Measurements from ENCODE around the gene ZNF536.

The ZNF536 gene

DNA sequence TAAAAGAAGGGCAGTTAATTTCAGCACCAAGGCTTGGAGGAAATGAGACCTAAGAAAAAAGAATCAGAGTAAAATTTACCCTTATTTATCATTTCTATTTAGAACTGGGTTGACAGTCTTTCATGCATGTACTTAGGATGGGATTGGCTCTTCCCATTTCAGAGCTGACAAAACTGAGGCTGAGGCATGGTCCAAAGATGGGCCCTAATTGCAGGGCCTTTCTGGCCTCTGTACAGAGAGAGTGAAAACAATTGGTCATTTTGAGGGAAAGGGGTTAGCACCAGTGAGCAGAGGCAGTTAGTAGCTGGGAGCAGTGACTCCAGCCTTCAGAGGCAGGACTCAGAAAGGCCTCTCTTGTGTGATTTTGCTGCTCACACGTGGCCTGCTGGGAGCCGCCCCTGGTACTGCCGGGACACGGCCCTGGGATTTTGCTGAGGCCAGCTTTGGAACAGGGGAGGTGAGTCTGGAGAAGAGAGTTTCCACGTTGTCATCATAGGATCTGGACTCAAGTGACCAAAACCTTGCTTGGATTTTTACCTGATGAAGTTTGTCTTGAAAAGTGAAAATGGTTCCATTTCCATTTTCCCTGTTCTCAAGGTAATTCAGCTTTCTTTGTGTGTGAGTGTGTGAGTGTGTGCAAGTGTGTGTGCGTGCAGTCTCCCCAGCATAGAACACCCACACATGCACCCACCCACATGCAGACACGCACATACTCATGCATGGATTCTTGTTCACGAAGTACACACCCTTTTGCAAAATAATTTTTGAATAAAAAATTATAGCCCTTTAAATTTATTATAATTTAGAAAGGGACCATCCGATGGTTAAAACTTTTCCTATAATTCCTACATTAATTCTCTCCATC, at the start of gene ZNF536:
Gene ZNF536 (plus strand): TSS at position 425 of the 865 bp plus-strand sequence. CDS start 71,179 bp downstream, outside the sequence.
- TF ChIP-seq, protein P1, sequence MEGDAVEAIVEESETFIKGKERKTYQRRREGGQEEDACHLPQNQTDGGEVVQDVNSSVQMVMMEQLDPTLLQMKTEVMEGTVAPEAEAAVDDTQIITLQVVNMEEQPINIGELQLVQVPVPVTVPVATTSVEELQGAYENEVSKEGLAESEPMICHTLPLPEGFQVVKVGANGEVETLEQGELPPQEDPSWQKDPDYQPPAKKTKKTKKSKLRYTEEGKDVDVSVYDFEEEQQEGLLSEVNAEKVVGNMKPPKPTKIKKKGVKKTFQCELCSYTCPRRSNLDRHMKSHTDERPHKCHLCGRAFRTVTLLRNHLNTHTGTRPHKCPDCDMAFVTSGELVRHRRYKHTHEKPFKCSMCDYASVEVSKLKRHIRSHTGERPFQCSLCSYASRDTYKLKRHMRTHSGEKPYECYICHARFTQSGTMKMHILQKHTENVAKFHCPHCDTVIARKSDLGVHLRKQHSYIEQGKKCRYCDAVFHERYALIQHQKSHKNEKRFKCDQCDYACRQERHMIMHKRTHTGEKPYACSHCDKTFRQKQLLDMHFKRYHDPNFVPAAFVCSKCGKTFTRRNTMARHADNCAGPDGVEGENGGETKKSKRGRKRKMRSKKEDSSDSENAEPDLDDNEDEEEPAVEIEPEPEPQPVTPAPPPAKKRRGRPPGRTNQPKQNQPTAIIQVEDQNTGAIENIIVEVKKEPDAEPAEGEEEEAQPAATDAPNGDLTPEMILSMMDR (IDR thresholded peaks at IDR 0.05; ENCODE audit: extremely low read depth, missing control alignments): no peak
- DNase-seq (ENCODE audit: low spot score): no peak

DNA sequence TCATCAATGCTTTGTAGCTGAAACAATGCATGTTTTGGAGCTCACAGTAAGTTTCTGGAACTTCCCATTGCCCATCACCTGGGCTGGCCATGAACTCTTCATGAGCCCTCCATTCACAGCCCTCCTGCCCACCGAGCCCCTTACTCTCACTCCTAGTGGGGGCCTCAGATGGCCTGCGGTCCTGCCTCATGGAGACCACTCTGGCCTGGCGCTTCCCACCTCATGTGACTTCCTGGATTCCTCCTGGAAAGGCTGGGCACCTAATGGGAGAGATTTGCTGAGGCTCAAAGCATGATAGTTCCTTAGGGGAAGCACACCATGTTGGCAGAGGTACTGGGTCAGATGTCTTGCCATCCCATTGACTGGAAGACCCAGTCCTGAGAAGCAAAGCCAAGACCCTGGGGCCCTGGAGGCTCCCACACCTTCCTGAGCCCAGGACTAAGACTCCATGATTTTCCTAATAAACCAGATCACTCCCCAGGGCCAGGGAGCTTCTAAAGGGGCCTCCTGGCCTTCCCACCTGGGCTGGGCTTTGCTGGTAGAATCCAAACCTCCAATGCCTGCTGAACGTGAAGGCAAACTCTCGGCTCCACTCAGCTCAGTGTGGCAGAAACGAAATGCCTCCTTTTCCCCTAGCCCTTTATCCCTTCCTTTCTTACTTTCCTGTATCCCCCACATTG, 49.4 kb upstream of the ZNF536 start:
- TF ChIP-seq, protein P1 (IDR thresholded peaks at IDR 0.05; ENCODE audit: extremely low read depth, missing control alignments): no peak
- DNase-seq (ENCODE audit: low spot score): no peak

DNA sequence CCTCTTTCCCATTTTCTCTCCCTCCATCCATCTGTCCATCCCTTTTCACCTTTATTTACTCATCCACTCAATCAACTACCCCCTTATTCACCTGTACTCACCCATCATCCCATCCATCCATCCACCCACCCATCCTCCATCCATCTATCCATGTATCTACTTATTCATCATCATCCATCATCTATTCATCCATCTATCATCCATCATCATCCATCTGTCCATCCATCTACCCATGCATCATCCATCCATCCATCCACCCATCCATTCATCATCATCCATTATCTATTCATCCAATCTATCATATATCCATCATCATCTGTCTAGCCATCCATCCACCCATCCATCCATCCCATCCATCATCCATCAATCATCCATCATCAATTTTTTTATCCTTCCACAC, 48.3 kb upstream of the ZNF536 start:
- TF ChIP-seq, protein P1 (IDR thresholded peaks at IDR 0.05; ENCODE audit: extremely low read depth, missing control alignments): no peak
- DNase-seq (ENCODE audit: low spot score): no peak

DNA sequence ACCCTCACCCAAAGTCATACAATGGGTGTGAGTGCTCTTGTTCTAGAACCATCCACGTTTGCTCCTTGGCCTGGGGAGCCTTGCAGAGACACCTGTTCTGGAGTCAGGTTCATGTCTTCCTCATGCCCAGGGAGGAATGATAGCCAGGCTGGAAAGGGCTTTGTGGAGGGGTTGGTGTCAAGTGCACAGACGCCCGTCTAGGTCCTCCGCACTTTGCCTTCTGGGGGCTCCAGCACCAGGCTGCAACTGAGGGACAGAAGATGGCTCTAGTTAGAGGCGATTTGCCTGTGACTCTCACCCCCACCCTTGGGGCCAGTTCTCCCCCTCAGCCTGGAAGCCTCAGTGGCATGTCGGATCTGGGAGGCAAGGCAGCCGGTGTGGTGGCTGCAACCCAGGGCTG, 47.2 kb upstream of the ZNF536 start:
- TF ChIP-seq, protein P1 (IDR thresholded peaks at IDR 0.05; ENCODE audit: extremely low read depth, missing control alignments): no peak

DNA sequence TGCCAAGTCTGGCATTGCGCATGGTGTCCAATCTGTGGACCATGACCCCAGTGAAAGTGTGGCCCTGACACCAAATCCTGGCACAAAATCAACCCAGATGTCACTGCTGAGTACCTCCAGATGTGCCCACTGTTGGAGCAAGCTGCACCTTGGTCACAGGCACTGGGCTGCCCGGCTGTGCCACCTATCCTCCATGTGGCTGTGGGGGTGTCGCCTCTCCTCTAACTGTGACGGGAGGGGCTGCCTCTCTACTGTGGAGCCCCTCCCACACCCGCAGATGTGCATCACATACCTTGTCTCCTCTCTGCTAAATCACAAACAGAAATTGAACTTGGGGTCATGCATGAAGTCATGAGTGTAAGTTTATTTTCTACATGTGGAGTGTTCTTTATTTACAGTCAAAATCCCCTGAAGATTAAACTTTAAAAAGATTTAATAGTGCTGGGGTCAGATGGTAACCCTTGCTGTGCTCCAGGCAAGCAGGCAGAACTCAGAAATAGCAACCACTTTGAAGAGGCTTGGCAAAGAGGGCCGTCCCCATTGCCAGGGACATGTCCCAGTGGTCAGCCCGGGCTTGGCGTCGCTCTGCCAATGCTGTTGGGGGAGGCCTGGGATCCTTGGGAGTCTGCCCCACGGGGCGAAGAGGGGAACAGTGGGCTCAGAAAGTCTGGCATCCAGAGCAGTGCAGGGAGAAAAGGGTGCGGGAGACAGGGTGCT, 46.4 kb upstream of the ZNF536 start:
- DNase-seq (ENCODE audit: low spot score): no peak
- TF ChIP-seq, protein P1 (IDR thresholded peaks at IDR 0.05; ENCODE audit: extremely low read depth, missing control alignments): no peak

More for the DNA sequence above, 47.2 kb upstream of the ZNF536 start:
- DNase-seq (ENCODE audit: low spot score): no peak

DNA sequence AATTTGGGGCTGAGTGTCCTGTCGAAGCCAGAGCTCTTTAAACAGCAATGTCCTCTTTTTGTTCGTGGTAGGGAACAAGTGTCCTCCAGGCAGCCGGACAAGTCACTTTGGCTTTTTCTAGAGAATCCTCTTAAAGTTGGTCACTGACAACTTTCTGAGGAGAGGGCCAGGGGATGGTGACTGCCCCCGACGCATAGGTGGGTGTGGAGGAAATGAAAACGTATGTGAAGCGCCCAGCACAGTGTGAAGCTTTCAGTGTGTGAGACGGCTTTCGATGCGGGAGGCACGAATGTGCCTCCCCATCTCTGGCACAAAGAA, 45.8 kb upstream of the ZNF536 start:
- TF ChIP-seq, protein P1 (IDR thresholded peaks at IDR 0.05; ENCODE audit: extremely low read depth, missing control alignments): no peak
- no peak for DNase-seq (ENCODE audit: low spot score)

DNA sequence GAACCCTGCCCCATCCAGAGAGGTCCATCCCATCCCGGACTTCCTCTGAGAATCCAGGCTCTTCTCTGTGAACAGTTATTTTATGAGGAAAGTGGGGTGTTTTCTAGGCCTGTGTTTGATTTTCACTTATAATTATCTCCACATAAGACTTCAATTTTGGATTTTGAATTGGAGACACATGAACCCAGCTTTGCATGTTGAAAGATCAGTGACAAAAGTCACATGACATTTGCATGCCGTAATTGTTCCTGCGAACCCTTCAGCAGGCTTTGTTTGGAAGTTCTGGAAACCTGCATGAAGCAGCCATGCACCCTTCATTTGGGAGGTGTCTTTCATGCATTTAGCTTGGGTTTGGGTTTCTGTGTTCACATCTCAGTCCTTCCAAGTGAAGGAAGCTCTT, 44.9 kb upstream of the ZNF536 start:
- TF ChIP-seq, protein P1 (IDR thresholded peaks at IDR 0.05; ENCODE audit: extremely low read depth, missing control alignments): no peak
- no peak for DNase-seq (ENCODE audit: low spot score)

Data from GM20000 (cell line).